Effector CD4-positive, alpha-beta T cell (primary cell): ENCODE data around the gene SHC1.

Source experiments
- DNase-seq: peaks from one replicate; pipeline ENCODE4 v3.0.0-alpha.2; 2020
- total RNA-seq: gene quantifications from one replicate; lab custom pipeline; 2026; lab: John Stamatoyannopoulos, UW

SHC1 gene
- 60.2 reads per million, percentile 72 among the genes with 10 or more reads in this experiment for total RNA-seq

GRCh38 chr1:154970631-154971340, at the start of gene SHC1:
SHC1 (minus strand) TSS chr1:154970747; CDS start chr1:154970526, 221 bp downstream.
- DNase-seq = no peak

GRCh38 chr1:155019377-155020245, 49.1 kb upstream of the SHC1 start:
- no peak for DNase-seq

GRCh38 chr1:155018617-155019348, 48.2 kb upstream of the SHC1 start:
- DNase-seq = no peak

- no peak for DNase-seq
These were observed 47.4 kb upstream of the SHC1 start for GRCh38 chr1:155017946-155018316.

GRCh38 chr1:155017041-155017945, 46.7 kb upstream of the SHC1 start:
- peak; percentile 85 for DNase-seq

GRCh38 chr1:155016231-155016831, 45.8 kb upstream of the SHC1 start:
- no peak for DNase-seq

- no peak for DNase-seq
These were observed 45.1 kb upstream of the SHC1 start for GRCh38 chr1:155015527-155016230.

- no peak for DNase-seq
These were observed 44.4 kb upstream of the SHC1 start for GRCh38 chr1:155014709-155015508.

GRCh38 chr1:155013632-155014031, 43.1 kb upstream of the SHC1 start:
- DNase-seq = peak; percentile 38

- no peak for DNase-seq
These were observed 42.4 kb upstream of the SHC1 start for GRCh38 chr1:155012776-155013602.

GRCh38 chr1:155012026-155012546, 41.5 kb upstream of the SHC1 start:
- no peak for DNase-seq

- no peak for DNase-seq
These were observed 41.0 kb upstream of the SHC1 start for GRCh38 chr1:155011437-155012025.

- no peak for DNase-seq
These were observed 40.5 kb upstream of the SHC1 start for GRCh38 chr1:155011004-155011416.

- no peak for DNase-seq
These were observed 39.8 kb upstream of the SHC1 start for GRCh38 chr1:155010211-155010918.

- DNase-seq = no peak
These were observed 39.2 kb upstream of the SHC1 start for GRCh38 chr1:155009742-155010141.

GRCh38 chr1:155009221-155009711, 38.7 kb upstream of the SHC1 start:
- DNase-seq = no peak
